ENCODE results near the gene RPL19. TPM values are rescaled to one million over a fixed set of nuclear protein-coding genes. Genes with fewer than 3 reads are reported as not detected.

The RPL19 gene
- polyA plus RNA-seq, 1 experiment, result 1,903 TPM

DNA sequence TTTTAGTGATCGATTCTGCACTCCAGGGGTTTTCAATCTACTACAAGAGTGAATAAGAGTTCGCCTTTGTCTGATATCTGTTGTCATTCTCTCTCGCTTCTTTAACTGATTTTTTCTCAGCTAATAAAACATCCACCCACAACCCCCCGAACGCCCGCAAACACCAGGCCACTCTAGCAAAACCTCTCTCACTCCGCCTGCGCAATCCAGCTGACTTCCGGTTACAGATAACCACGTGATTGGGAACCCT, 338 bp upstream of the RPL19 start:
- ChIA-PET POLR2A (interaction anchor here (0.6 to 0.9 kb wide), 6 partner anchors 9 to 749 kb away, joined by 3 to 15 read pairs (median 5); no protein-coding TSS in a partner anchor), CTCF (interaction anchor here (1.5 to 2.8 kb wide), 4 partner anchors 25 to 45 kb away, joined by 5 to 11 read pairs (median 8); partner anchors contain the start of gene ARL5C)
- Histone ChIP-seq H3K36me3 (ENCODE audit: control insufficient read depth, insufficient read depth, low read length) (peaks cover 22% of the 10 kb centered on the region), H3K27me3 (ENCODE audit: control insufficient read depth, insufficient read depth, low read length) (no peaks in the 10 kb centered on the region), H3K4me3 (ENCODE audit: low read depth, low read length) (peak overlapping the region; percentile 64)
- TF ChIP-seq, protein P1, sequence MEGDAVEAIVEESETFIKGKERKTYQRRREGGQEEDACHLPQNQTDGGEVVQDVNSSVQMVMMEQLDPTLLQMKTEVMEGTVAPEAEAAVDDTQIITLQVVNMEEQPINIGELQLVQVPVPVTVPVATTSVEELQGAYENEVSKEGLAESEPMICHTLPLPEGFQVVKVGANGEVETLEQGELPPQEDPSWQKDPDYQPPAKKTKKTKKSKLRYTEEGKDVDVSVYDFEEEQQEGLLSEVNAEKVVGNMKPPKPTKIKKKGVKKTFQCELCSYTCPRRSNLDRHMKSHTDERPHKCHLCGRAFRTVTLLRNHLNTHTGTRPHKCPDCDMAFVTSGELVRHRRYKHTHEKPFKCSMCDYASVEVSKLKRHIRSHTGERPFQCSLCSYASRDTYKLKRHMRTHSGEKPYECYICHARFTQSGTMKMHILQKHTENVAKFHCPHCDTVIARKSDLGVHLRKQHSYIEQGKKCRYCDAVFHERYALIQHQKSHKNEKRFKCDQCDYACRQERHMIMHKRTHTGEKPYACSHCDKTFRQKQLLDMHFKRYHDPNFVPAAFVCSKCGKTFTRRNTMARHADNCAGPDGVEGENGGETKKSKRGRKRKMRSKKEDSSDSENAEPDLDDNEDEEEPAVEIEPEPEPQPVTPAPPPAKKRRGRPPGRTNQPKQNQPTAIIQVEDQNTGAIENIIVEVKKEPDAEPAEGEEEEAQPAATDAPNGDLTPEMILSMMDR (IDR thresholded peaks at IDR 0.05; ENCODE audit: insufficient read depth, low read depth, low read length), result no peak
- DNase-seq (ENCODE audit: low read depth), result peak; percentile 57

GRCh38 chr17:39200957-39201510, 951 bp downstream of the RPL19 start:
- Histone ChIP-seq H3K36me3 (ENCODE audit: control insufficient read depth, insufficient read depth, low read length) (peaks cover 25% of the 10 kb centered on the region), H3K4me3 (ENCODE audit: low read depth, low read length) (peak overlapping the region; percentile 64), H3K27me3 (ENCODE audit: control insufficient read depth, insufficient read depth, low read length) (no peaks in the 10 kb centered on the region)
- DNase-seq (ENCODE audit: low read depth), result no peak
- CTCF ChIA-PET, result interaction anchor here (0.7 to 2.6 kb wide), 2 partner anchors 31 to 57 kb away, joined by 3 to 10 read pairs; no protein-coding TSS in a partner anchor
- POLR2A ChIA-PET, result no interaction called here
- TF ChIP-seq, protein P1 (IDR thresholded peaks at IDR 0.05; ENCODE audit: insufficient read depth, low read depth, low read length), result no peak

- no peak for DNase-seq (ENCODE audit: low read depth)
Measured at GRCh38 chr17:39204245-39204644, 4.2 kb downstream of the RPL19 start.

GRCh38 chr17:39205112-39205526, 5.0 kb downstream of the RPL19 start:
- ChIA-PET CTCF (interaction anchor here (1.2 to 21.2 kb wide), 3 partner anchors 13 to 34 kb away, joined by 3 to 438 read pairs (median 4); no protein-coding TSS in a partner anchor), POLR2A (no interaction called here)
- no peak overlapping the region for H3K4me3 ChIP-seq (ENCODE audit: low read depth, low read length)

More at GRCh38 chr17:39204245-39204644, 4.2 kb downstream of the RPL19 start:
- Histone ChIP-seq H3K4me3 (ENCODE audit: low read depth, low read length) (no peak overlapping the region), H3K36me3 (ENCODE audit: control insufficient read depth, insufficient read depth, low read length) (peaks cover 25% of the 10 kb centered on the region), H3K27me3 (ENCODE audit: control insufficient read depth, insufficient read depth, low read length) (no peaks in the 10 kb centered on the region)
- TF ChIP-seq, protein P1 (IDR thresholded peaks at IDR 0.05; ENCODE audit: insufficient read depth, low read depth, low read length), result no peak
- ChIA-PET POLR2A (interaction anchor here (0.5 to 0.6 kb wide), 2 partner anchors 9 to 66 kb away, joined by 3 to 23 read pairs; no protein-coding TSS in a partner anchor), CTCF (interaction anchor here (21.2 kb wide), 1 partner anchor 35 kb away, joined by 438 read pairs; no protein-coding TSS in a partner anchor)

DNA sequence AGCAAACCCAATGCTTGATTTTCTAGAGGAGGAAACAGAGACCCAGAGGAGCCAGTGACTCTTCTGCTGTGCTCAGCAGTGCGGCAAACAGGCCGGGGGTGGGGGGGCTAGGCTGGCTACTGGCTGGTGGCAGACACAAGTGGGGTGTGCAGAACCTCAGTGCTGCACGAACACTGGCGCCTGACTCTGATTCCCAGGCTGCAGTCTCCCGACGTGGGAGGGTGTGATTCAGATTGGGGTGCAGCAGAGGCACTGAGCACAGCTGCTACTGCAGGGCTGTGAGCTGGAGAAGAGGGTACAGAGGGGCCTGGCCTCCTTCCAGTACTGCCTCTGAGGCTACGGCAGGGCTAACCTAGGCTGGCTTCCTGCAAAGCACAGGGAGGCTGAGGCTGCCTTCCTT, 8.1 kb downstream of the RPL19 start:
- POLR2A ChIA-PET, result interaction anchor here (1.8 kb wide), 1 partner anchor 8 kb away, joined by 6 read pairs; the partner anchor contains the start of gene RPL19
- no peaks in the 10 kb centered on the region for H3K27me3 ChIP-seq (ENCODE audit: control insufficient read depth, insufficient read depth, low read length)
- TF ChIP-seq, protein P1 (IDR thresholded peaks at IDR 0.05; ENCODE audit: insufficient read depth, low read depth, low read length), result no peak
- no peak for DNase-seq (ENCODE audit: low read depth)
- H3K4me3 ChIP-seq (ENCODE audit: low read depth, low read length), result no peak overlapping the region
- peaks cover 12% of the 10 kb centered on the region for H3K36me3 ChIP-seq (ENCODE audit: control insufficient read depth, insufficient read depth, low read length)
- CTCF ChIA-PET, result interaction anchor here (0.6 to 21.2 kb wide), 3 partner anchors 31 to 692 kb away, joined by 4 to 438 read pairs (median 10); partner anchors contain the start of gene ARL5C

More at GRCh38 chr17:39205112-39205526, 5.0 kb downstream of the RPL19 start:
- TF ChIP-seq, protein P1 (IDR thresholded peaks at IDR 0.05; ENCODE audit: insufficient read depth, low read depth, low read length), result no peak
- Histone ChIP-seq H3K27me3 (ENCODE audit: control insufficient read depth, insufficient read depth, low read length) (no peaks in the 10 kb centered on the region), H3K36me3 (ENCODE audit: control insufficient read depth, insufficient read depth, low read length) (peaks cover 25% of the 10 kb centered on the region)
- DNase-seq (ENCODE audit: low read depth), result no peak

Measured in BJ (cell line).